A549 (cell line): ENCODE data around the gene CCR5AS.

Experiments
- ATAC-seq, 2 experiments: fragments of 200-7000 bp in 1 of 2; fragments of >200 bp in 1 of 2; cut with Nextera tagmentation in 1 of 2; cut with Tn5 transposase in 1 of 2; 3 replicates each; pipeline versions ENCODE4 v1.8.0 to v1.9.1; 2018 to 2020; ENCODE audit warnings: mild to moderate bottlenecking in 1 of 2, moderate library complexity in 1 of 2
- CTCF ChIA-PET: fragments of 300-600 bp; sonication (Branson Sonifier 250); formaldehyde crosslinking; extraction: SDS; loops from one replicate; lab custom pipeline; 2021; ENCODE audit warnings: antibody characterized with exemption, inconsistent platforms; lab: Yijun Ruan, JAX
- POLR2A ChIA-PET: fragments of 350-600 bp; formaldehyde crosslinking; extraction: SDS; loops from one replicate; lab custom pipeline; 2021; ENCODE audit warnings: antibody characterized with exemption, inconsistent platforms; lab: Yijun Ruan, JAX
- DNase-seq, 2 experiments: peaks; one replicate each; pipeline versions ENCODE4 v3.0.0 to v3.0.0-alpha.2; 2011 to 2016; ENCODE audit warnings: low read depth in 1 of 2, low spot score in 1 of 2
- FAIRE-seq: peaks from 2 replicates; lab custom pipeline; 2011; peaks lifted over from hg19 to GRCh38; lab: Jason Lieb, UNC
- H3K27ac ChIP-seq, 2 experiments: fragments of >200 bp; sonication (Bioruptor Twin); formaldehyde crosslinking; 3 replicates each; pipeline ENCODE4 v1.5.1; 2016 to 2017
- H3K4me1 ChIP-seq: fragments of >200 bp; sonication (Bioruptor Twin); formaldehyde crosslinking; 3 replicates; pipeline ENCODE4 v1.6.1; 2016
- H3K4me2 ChIP-seq: fragments of >200 bp; sonication (Bioruptor Twin); formaldehyde crosslinking; 3 replicates; pipeline ENCODE4 v1.6.1; 2016
- H3K4me3 ChIP-seq: fragments of >200 bp; sonication (Bioruptor Twin); formaldehyde crosslinking; 3 replicates; pipeline ENCODE4 v1.5.1; 2016
- H3K9me3 ChIP-seq: fragments of >200 bp; sonication (Bioruptor Twin); formaldehyde crosslinking; 3 replicates; pipeline ENCODE4 v1.6.1; 2016
- ATOH8 ChIP-seq: fragments of 250-450 bp; sonication (Bioruptor Pico); IDR thresholded peaks from 2 replicates; pipeline ENCODE4 v1.5.0; 2020; ENCODE audit warnings: low read depth, mild to moderate bottlenecking, moderate library complexity
- BHLHE40 ChIP-seq: IDR thresholded peaks from 2 replicates; pipeline ENCODE4 v1.6.1; 2012; ENCODE audit warnings: low read depth, low read length, inconsistent platforms
- CEBPB ChIP-seq, 2 experiments: fragments of >200 bp in 1 of 2; sonication (Bioruptor Twin) in 1 of 2; formaldehyde crosslinking in 1 of 2; IDR thresholded peaks; 2 replicates each; pipeline ENCODE4 v1.6.1; 2012 to 2016
- CTCF ChIP-seq: fragments of >200 bp; sonication (Bioruptor Twin); formaldehyde crosslinking; IDR thresholded peaks from 3 replicates; pipeline ENCODE4 v1.5.1; 2016
- E2F6 ChIP-seq: IDR thresholded peaks from 2 replicates; pipeline ENCODE4 v1.6.1; 2012; ENCODE audit warnings: low read depth, borderline replicate concordance
- HOXB5 ChIP-seq: fragments of 250-450 bp; sonication (Bioruptor Pico); IDR thresholded peaks from 2 replicates; pipeline ENCODE4 v1.5.0; 2020; ENCODE audit warnings: mild to moderate bottlenecking, moderate library complexity
- JUN ChIP-seq, 2 experiments: fragments of >200 bp; sonication (Bioruptor Twin); formaldehyde crosslinking; IDR thresholded peaks; 2 replicates in 1 of 2; 3 replicates in 1 of 2; pipeline ENCODE4 v1.6.1; 2016 to 2017
- KDM1A ChIP-seq: fragments of 200-600 bp; sonication (generic); IDR thresholded peaks from 2 replicates; pipeline ENCODE4 v1.6.1; 2016; ENCODE audit warnings: low read depth, mild to moderate bottlenecking
- MAX ChIP-seq: IDR thresholded peaks from 2 replicates; pipeline ENCODE4 v1.6.1; 2012
- MYC ChIP-seq: IDR thresholded peaks from 2 replicates; pipeline ENCODE4 v1.6.1; 2012; ENCODE audit warnings: mild to moderate bottlenecking, inconsistent platforms, low read length, improper control_type of control experiment, borderline replicate concordance
- NFE2L2 ChIP-seq: fragments of 150-350 bp; conservative IDR thresholded peaks from 2 replicates; pipeline ENCODE4 v1.6.1; 2014; ENCODE audit warnings: low read length
- PHF8 ChIP-seq: fragments of 200-600 bp; sonication (generic); IDR thresholded peaks from 2 replicates; pipeline ENCODE4 v1.6.1; 2016; ENCODE audit warnings: low read depth, mild to moderate bottlenecking, antibody characterized with exemption, moderate library complexity, borderline replicate concordance
- RCOR1 ChIP-seq: fragments of 150-350 bp; IDR thresholded peaks from 2 replicates; pipeline ENCODE4 v1.6.1; 2014; ENCODE audit warnings: antibody characterized with exemption, low read length, low read depth
- REST ChIP-seq: fragments of 200-600 bp; sonication (generic); IDR thresholded peaks from 2 replicates; pipeline ENCODE4 v1.6.1; 2016; ENCODE audit warnings: antibody characterized with exemption, mild to moderate bottlenecking, moderate library complexity
- SREBF2 ChIP-seq: fragments of 450-650 bp; IDR thresholded peaks from 2 replicates; pipeline ENCODE4 v1.6.1; 2014; ENCODE audit warnings: mild to moderate bottlenecking, moderate library complexity
- TFCP2L1 ChIP-seq: fragments of 250-450 bp; sonication (Bioruptor Pico); IDR thresholded peaks from 2 replicates; pipeline ENCODE4 v1.5.0; 2021; ENCODE audit warnings: mild to moderate bottlenecking
- USF2 ChIP-seq: fragments of 450-650 bp; IDR thresholded peaks from 2 replicates; pipeline ENCODE4 v1.6.1; 2014; ENCODE audit warnings: antibody characterized with exemption
- ZFP36 ChIP-seq: fragments of 450-650 bp; IDR thresholded peaks from 2 replicates; pipeline ENCODE4 v1.6.1; 2014; ENCODE audit warnings: borderline replicate concordance; ENCODE audit not compliant: partially characterized antibody
- WGBS: methylation state at CpG from one replicate; pipeline ENCODE4 v1.1.6; 2017; ENCODE audit errors: missing lambda C conversion rate; 5-methylcytosine and 5-hydroxymethylcytosine counted together

CCR5AS gene

GRCh38 chr3:46440531-46441294 lies 33.8 kb upstream of the CCR5AS start:
- Histone ChIP-seq H3K9me3 (no peaks in the 10 kb centered on the region), H3K4me3 (no peak overlapping the region), H3K4me1 (no peaks in the 10 kb centered on the region), H3K4me2 (no peak overlapping the region), H3K27ac (no peak overlapping the region)
- FAIRE-seq (no peak), ATAC-seq (no peak), DNase-seq (no peak)
- ChIA-PET POLR2A (no interaction called here), CTCF (interaction anchor here (1.4 kb wide), 1 partner anchor 9 kb away, joined by 3 read pairs; no protein-coding TSS in a partner anchor)
- 45% methylated on average over 4 of the region's 4 CpGs for WGBS
- TF ChIP-seq PHF8 = no peak
- TF ChIP-seq, all 56 proteins: peak for 0

GRCh38 chr3:46438831-46439230 lies 32.0 kb upstream of the CCR5AS start:
- no peaks in the 10 kb centered on the region for H3K9me3 ChIP-seq
- TF ChIP-seq CTCF (no peak), MYC (no peak), JUN (IDR thresholded peaks at IDR 0.05) (no peak), SREBF2 (no peak), MAX (no peak), NFE2L2 (no peak), BHLHE40 (no peak), ZFP36 (no peak), ATOH8 (CRISPR knock-in tag) (no peak), TFCP2L1 (CRISPR knock-in tag) (no peak)
- TF ChIP-seq, all 56 proteins: peak for 0
- FAIRE-seq = no peak
- ATAC-seq = no peak
- POLR2A ChIA-PET = no interaction called here
- CTCF ChIA-PET = no interaction called here
- Histone ChIP-seq H3K27ac (no peak overlapping the region), H3K4me2 (no peak overlapping the region), H3K4me3 (no peak overlapping the region), H3K4me1 (no peaks in the 10 kb centered on the region)
- 8% methylated on average over 1 of the region's 3 CpGs for WGBS
- no peak for DNase-seq

GRCh38 chr3:46435081-46435726 lies 28.3 kb upstream of the CCR5AS start:
- no peak overlapping the region for H3K4me2 ChIP-seq
- no peaks in the 10 kb centered on the region for H3K9me3 ChIP-seq
- TF ChIP-seq USF2 (no peak), HOXB5 (CRISPR knock-in tag) (no peak), CTCF (no peak), RCOR1 (no peak), CEBPB (IDR thresholded peaks at IDR 0.05) (no peak), KDM1A (no peak), E2F6 (no peak), REST (no peak), JUN (IDR thresholded peaks at IDR 0.05) (no peak)
- TF ChIP-seq, all 56 proteins: peak for 0
- ChIA-PET CTCF (interaction anchor here (0.7 to 0.8 kb wide), 2 partner anchors 8 to 11 kb away, joined by 3 read pairs; no protein-coding TSS in a partner anchor), POLR2A (no interaction called here)
- DNase-seq = no peak
- ATAC-seq = no peak
- 33% methylated on average over 3 of the region's 3 CpGs for WGBS
- H3K4me1 ChIP-seq = no peaks in the 10 kb centered on the region
- no peak overlapping the region for H3K4me3 ChIP-seq
- FAIRE-seq = no peak
- no peak overlapping the region for H3K27ac ChIP-seq
